ENCODE data around the gene GPBP1L1. TPM values are rescaled to one million over a fixed set of nuclear protein-coding genes. Genes with fewer than 3 reads are reported as not detected.

GPBP1L1 gene
- total and polyA plus RNA-seq, 12 donors: 34.5 to 122 (median 79.1) TPM

GRCh38 chr1:45687754-45688740 is 1.7 kb upstream of the GPBP1L1 start, which contains the start of gene TMEM69:
TSS of gene TMEM69 (plus strand) at chr1:45688181. CDS start at chr1:45691069, 2,888 bp downstream.
- H3K4me3 ChIP-seq: peak within 1 kb of the TSS; percentile 56 to 91 (median 74)
- no peaks in the 10 kb centered on the region for H3K27me3 ChIP-seq
- no peaks in the 10 kb centered on the region for H3K9me3 ChIP-seq (replicated peaks in 1 of 3)
- intact Hi-C loops (cut with DNase I): loop anchor here (10.0 kb wide), 2 partner anchors 53 to 103 kb away; partner anchors contain the start of gene NASP (in 1 of the 2)
- TF ChIP-seq POLR2A (IDR thresholded peaks at IDR 0.05) (peak in 1 of 2 donors; percentile 27), CTCF (IDR thresholded peaks at IDR 0.05) (peak in 4 of 6 experiments; percentile 29 to 55 (median 39))
- WGBS, 4 donors: 1 to 3% (median 1%) methylated on average over 16 to 24 of the region's 24 CpGs
- DNase-seq: peak; percentile 79 to 89 (median 83)
- no peaks in the 10 kb centered on the region for H3K36me3 ChIP-seq (replicated peaks in 1 of 2)
- H3K4me1 ChIP-seq (replicated peaks in 1 of 2): peaks cover 13 to 37% of the 10 kb centered on the region in 2 donors
- peak within 1 kb of the TSS; percentile 93 to 100 (median 98) for H3K27ac ChIP-seq

DNA sequence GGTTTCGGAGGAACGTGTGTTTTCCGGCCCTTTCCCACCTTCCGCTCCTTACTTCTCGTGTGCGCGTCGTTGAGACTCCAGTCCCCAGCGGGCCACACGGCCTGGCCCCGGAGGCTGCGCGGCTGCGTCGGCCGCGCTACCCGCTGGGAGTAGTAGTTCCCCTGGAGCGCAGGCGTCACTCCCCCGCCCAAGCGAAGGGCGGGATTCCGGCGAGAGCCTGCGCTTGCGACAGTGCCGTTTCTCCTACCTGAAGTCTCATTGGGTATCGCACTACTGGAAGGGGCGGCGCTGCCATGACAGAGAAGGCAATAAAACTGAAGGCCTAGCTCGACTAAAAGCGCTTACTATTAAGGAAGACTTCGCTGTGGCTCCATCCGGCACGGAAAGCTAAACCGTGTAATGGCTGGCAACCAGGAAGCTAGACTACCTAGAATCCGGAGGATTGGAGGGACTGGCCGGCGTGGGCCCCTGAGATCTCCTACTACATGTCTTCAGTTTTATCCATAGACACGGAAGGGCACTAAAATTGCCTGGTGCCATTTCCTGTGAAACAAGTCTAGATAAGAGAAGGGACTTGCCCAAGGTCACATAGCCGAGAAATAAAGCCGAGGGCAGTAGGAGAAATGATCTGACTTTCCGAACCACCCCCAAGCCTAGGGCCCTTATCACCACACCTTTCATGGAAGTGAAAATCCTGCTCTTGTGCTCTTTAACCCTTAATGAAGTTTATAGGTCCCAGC is 851 bp upstream of the GPBP1L1 start:
- 0 to 4% (median 1%) methylated on average over 11 to 44 of the region's 44 CpGs for WGBS, 4 donors
- peaks cover 15 to 46% of the 10 kb centered on the region in 2 donors for H3K4me1 ChIP-seq (replicated peaks in 1 of 2)
- intact Hi-C loops (cut with DNase I): loop anchor here (10.0 kb wide), 2 partner anchors 52 to 102 kb away; partner anchors contain the start of gene NASP (in 1 of the 2)

DNA sequence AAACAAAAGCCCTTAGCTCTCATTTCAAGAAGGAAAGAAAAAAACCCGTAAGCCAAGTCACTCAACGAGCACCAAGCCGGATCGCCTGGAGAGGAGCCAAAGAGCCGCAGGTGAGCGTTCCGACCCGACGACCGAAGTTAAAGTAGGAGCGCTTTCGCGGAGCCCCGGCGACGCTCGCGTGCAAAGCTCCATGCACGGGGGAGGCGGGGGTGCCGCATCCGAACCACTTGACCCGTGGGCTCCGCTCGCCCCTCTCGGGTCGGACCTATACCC is 382 bp downstream of the GPBP1L1 start:
- peak; percentile 65 to 87 (median 75) for DNase-seq
- intact Hi-C loops (cut with DNase I): loop anchor here (10.0 kb wide), 2 partner anchors 51 to 101 kb away; partner anchors contain the start of gene NASP (in 1 of the 2)
- no peak for TF ChIP-seq CTCF (IDR thresholded peaks at IDR 0.05)
- Histone ChIP-seq H3K9me3 (replicated peaks in 1 of 3) (no peaks in the 10 kb centered on the region), H3K27ac (peak overlapping the region; percentile 71 to 100 (median 98)), H3K36me3 (replicated peaks in 1 of 2) (no peaks in the 10 kb centered on the region), H3K4me1 (replicated peaks in 1 of 2) (peaks cover 19 to 58% of the 10 kb centered on the region in 2 donors), H3K27me3 (no peaks in the 10 kb centered on the region), H3K4me3 (peak overlapping the region; percentile 51 to 91 (median 72))
- 0 to 1% (median 0%) methylated on average over 10 to 27 of the region's 27 CpGs for WGBS, 4 donors

More for the DNA sequence above, 851 bp upstream of the GPBP1L1 start:
- no peak for TF ChIP-seq CTCF (IDR thresholded peaks at IDR 0.05)
- TF ChIP-seq POLR2A (IDR thresholded peaks at IDR 0.05): peak; percentile 86 to 98
- Histone ChIP-seq H3K4me3 (peak overlapping the region; percentile 56 to 91 (median 74)), H3K9me3 (replicated peaks in 1 of 3) (no peaks in the 10 kb centered on the region), H3K27ac (peak overlapping the region; percentile 93 to 100 (median 98)), H3K36me3 (replicated peaks in 1 of 2) (no peaks in the 10 kb centered on the region), H3K27me3 (no peaks in the 10 kb centered on the region)
- peak; percentile 97 to 99 (median 99) for DNase-seq
